H9 (cell line): ENCODE data around the gene FN1. TPM values are rescaled to one million over a fixed set of nuclear protein-coding genes. Genes with fewer than 3 reads are reported as not detected.
A peak's percentile ranks its signal among the peaks of the same experiment; 100 is the strongest.

Experiments used
- DNase-seq: peaks from one replicate; pipeline ENCODE4 v3.0.0-alpha.2; 2017
- H2AFZ ChIP-seq: one replicate; pipeline ENCODE4 v1.6.1; 2013; ENCODE audit warnings: mild to moderate bottlenecking, low read length, control low read depth, moderate library complexity
- H2AK5ac ChIP-seq: 2 replicates; pipeline ENCODE4 v1.6.1; 2013; ENCODE audit warnings: low read length, control low read depth, mixed read lengths; ENCODE audit not compliant: insufficient read length
- H2BK120ac ChIP-seq: one replicate; pipeline ENCODE4 v1.6.1; 2013; ENCODE audit warnings: low read depth, mild to moderate bottlenecking, low read length, control low read depth, inconsistent platforms; ENCODE audit not compliant: poor library complexity, severe bottlenecking
- H2BK12ac ChIP-seq: 2 replicates; pipeline ENCODE4 v1.6.1; 2013; ENCODE audit warnings: low read length, control low read depth, mixed read lengths, low read depth; ENCODE audit not compliant: insufficient read length
- H2BK15ac ChIP-seq: 2 replicates; pipeline ENCODE4 v1.6.1; 2013; ENCODE audit warnings: low read depth, low read length, control low read depth
- H2BK20ac ChIP-seq: one replicate; pipeline ENCODE4 v1.6.1; 2013; ENCODE audit warnings: low read depth, mild to moderate bottlenecking, low read length, control low read depth, inconsistent platforms; ENCODE audit not compliant: poor library complexity, severe bottlenecking
- H2BK5ac ChIP-seq: 2 replicates; pipeline ENCODE4 v1.6.1; 2013; ENCODE audit warnings: low read length, control low read depth, mixed read lengths; ENCODE audit not compliant: insufficient read length
- H3K14ac ChIP-seq: 2 replicates; pipeline ENCODE4 v1.6.1; 2013; ENCODE audit warnings: low read length, control low read depth; ENCODE audit not compliant: insufficient read depth
- H3K18ac ChIP-seq: 2 replicates; pipeline ENCODE4 v1.6.1; 2013; ENCODE audit warnings: low read depth, mild to moderate bottlenecking, mixed read lengths, low read length, control low read depth; ENCODE audit not compliant: insufficient read length
- H3K23ac ChIP-seq: 2 replicates; pipeline ENCODE4 v1.6.1; 2013; ENCODE audit warnings: low read length, control low read depth, mixed read lengths, low read depth; ENCODE audit not compliant: insufficient read length
- H3K23me2 ChIP-seq: 2 replicates; pipeline ENCODE4 v1.6.1; 2013; ENCODE audit warnings: low read depth, mild to moderate bottlenecking, mixed read lengths, low read length, control low read depth; ENCODE audit not compliant: insufficient read length, poor library complexity, severe bottlenecking
- H3K27ac ChIP-seq: 2 replicates; pipeline ENCODE4 v1.5.1; 2013; ENCODE audit warnings: low read length, control low read depth, mixed read lengths, low read depth; ENCODE audit not compliant: insufficient read length
- H3K27me3 ChIP-seq: 2 replicates; pipeline ENCODE4 v1.6.1; 2013; ENCODE audit warnings: low read length, control low read depth, inconsistent platforms; ENCODE audit not compliant: insufficient read depth
- H3K4ac ChIP-seq: 2 replicates; pipeline ENCODE4 v1.6.1; 2013; ENCODE audit warnings: low read depth, mild to moderate bottlenecking, control low read depth, inconsistent platforms, low read length, moderate library complexity
- H3K4me1 ChIP-seq: 2 replicates; pipeline ENCODE4 v1.6.1; 2013; ENCODE audit warnings: low read length, control low read depth, inconsistent platforms; ENCODE audit not compliant: insufficient read depth
- H3K4me2 ChIP-seq: 2 replicates; pipeline ENCODE4 v1.6.1; 2013; ENCODE audit warnings: low read length, control low read depth, mixed read lengths; ENCODE audit not compliant: insufficient read length, insufficient read depth
- H3K56ac ChIP-seq: 2 replicates; pipeline ENCODE4 v1.6.1; 2013; ENCODE audit warnings: low read depth, mild to moderate bottlenecking, mixed read lengths, low read length, control low read depth; ENCODE audit not compliant: insufficient read length
- H3K79me1 ChIP-seq: 2 replicates; pipeline ENCODE4 v1.6.1; 2013; ENCODE audit warnings: low read depth, mild to moderate bottlenecking, moderate library complexity, low read length, control low read depth, inconsistent platforms; ENCODE audit not compliant: insufficient read depth, poor library complexity, severe bottlenecking
- H3K79me2 ChIP-seq: 2 replicates; pipeline ENCODE4 v1.6.1; 2013; ENCODE audit warnings: low read length, control low read depth, inconsistent platforms; ENCODE audit not compliant: insufficient read depth
- H3K9ac ChIP-seq: 2 replicates; pipeline ENCODE4 v1.6.1; 2013; ENCODE audit warnings: low read length, control low read depth, mixed read lengths; ENCODE audit not compliant: insufficient read length; ENCODE audit errors: extremely low read depth
- H3K9me3 ChIP-seq: one replicate; pipeline ENCODE4 v1.6.1; 2013; ENCODE audit warnings: low read depth, low read length, inconsistent platforms; ENCODE audit not compliant: control insufficient read depth
- H3T11ph ChIP-seq: one replicate; pipeline ENCODE4 v1.6.1; 2013; ENCODE audit warnings: mild to moderate bottlenecking, low read length, control low read depth, inconsistent platforms
- H4K20me1 ChIP-seq: one replicate; pipeline ENCODE4 v1.6.1; 2013; ENCODE audit not compliant: control insufficient read depth, insufficient read length, insufficient read depth
- H4K5ac ChIP-seq: 2 replicates; pipeline ENCODE4 v1.6.1; 2013; ENCODE audit warnings: low read depth, mild to moderate bottlenecking, mixed read lengths, low read length, control low read depth; ENCODE audit not compliant: insufficient read length
- H4K8ac ChIP-seq: replicated peaks from 2 replicates; pipeline ENCODE4 v1.6.1; 2013; ENCODE audit warnings: low read length, control low read depth, mixed read lengths, low read depth; ENCODE audit not compliant: insufficient read length
- H4K91ac ChIP-seq: 2 replicates; pipeline ENCODE4 v1.6.1; 2013; ENCODE audit warnings: low read depth, mild to moderate bottlenecking, moderate library complexity, mixed read lengths, low read length, control low read depth; ENCODE audit not compliant: insufficient read length
- H3K27ac Mint-ChIP-seq, 3 experiments: 2 replicates in 2 of 3; 3 replicates in 1 of 3; pipeline ENCODE4 v1.8.0; 2020 to 2021; ENCODE audit warnings: mixed read lengths in 3 of 3, mild to moderate bottlenecking in 1 of 3, moderate library complexity in 1 of 3
- H3K27me3 Mint-ChIP-seq: 2 replicates; pipeline ENCODE4 v1.8.0; 2021; ENCODE audit warnings: low read depth, mild to moderate bottlenecking, moderate library complexity, mixed read lengths
- H3K36me3 Mint-ChIP-seq, 3 experiments: 2 replicates in 2 of 3; 3 replicates in 1 of 3; pipeline ENCODE4 v1.8.0; 2020 to 2021; ENCODE audit warnings: low read depth in 3 of 3, mixed read lengths in 3 of 3; ENCODE audit not compliant: insufficient read depth in 1 of 3
- H3K4me1 Mint-ChIP-seq, 2 experiments: 2 replicates each; pipeline ENCODE4 v1.8.0; 2020; ENCODE audit warnings: mixed read lengths in 2 of 2
- H3K4me3 Mint-ChIP-seq, 2 experiments: 2 replicates in 1 of 2; 3 replicates in 1 of 2; pipeline ENCODE4 v1.8.0; 2020 to 2021; ENCODE audit warnings: mild to moderate bottlenecking in 2 of 2, mixed read lengths in 2 of 2, moderate library complexity in 1 of 2
- H3K9me3 Mint-ChIP-seq, 2 experiments: 2 replicates in 1 of 2; 3 replicates in 1 of 2; pipeline ENCODE4 v1.8.0; 2020; ENCODE audit warnings: mild to moderate bottlenecking in 2 of 2, mixed read lengths in 2 of 2, moderate library complexity in 1 of 2
- WGBS: extraction: QIAGEN DNeasy Blood & Tissue Kit; methylation state at CpG from one replicate; pipeline ENCODE4 v1.1.7; 2013; ENCODE audit warnings: missing lambda C conversion rate, low lambda C conversion rate, mixed read lengths; ENCODE audit not compliant: insufficient read length; ENCODE audit errors: extremely low coverage; 5-methylcytosine and 5-hydroxymethylcytosine counted together
- total RNA-seq: library from RNA; stranded (reverse); gene quantifications from 2 replicates; pipeline ENCODE4 v1.2.1, GENCODE V29; 2021
- TF ChIP-seq, protein P1 (sequence below): fragments of 200-600 bp; sonication (generic); conservative IDR thresholded peaks from 3 replicates; pipeline ENCODE4 v1.8.0; 2021; ENCODE audit warnings: antibody characterized with exemption, mild to moderate bottlenecking

The FN1 gene
- total RNA-seq, 1 experiment from 2014 or later = 56.0 TPM

DNA sequence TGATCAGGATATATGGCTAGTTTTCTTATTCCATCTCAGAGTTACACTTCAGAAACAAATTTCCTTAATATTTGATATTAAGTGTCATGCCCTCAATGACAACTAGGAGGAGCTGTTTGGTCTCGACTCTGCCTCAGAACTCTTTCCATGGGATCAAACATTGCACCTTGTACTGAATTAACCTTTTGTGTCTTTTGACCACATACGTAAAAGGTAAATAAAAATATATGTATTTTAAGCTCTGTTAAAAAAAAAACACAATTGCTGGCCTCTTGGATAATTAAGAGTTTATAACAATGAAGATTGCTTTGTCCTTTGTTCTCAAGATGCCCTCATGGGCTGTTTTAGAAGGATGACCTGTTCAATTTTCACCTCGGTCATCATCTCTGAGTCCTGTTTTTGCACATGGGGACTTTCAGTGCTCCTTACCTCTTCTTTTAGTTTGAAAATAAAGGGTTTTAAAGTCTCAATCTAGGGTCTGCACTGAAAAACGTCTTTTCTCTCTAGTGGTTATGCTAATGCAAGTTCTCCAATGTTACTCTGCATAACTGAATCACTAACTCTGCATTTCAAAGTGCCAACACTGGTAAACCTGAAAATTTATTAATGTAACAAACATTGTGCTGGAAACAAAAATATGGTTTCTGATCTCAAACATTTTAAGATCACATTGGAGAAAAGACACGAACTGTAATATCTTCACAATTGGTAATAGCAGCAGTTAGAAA is 18.8 kb upstream of the FN1 start:
- Mint-ChIP-seq H3K36me3 (no peaks in the 10 kb centered on the region), H3K4me1 (peaks cover 5 to 10% of the 10 kb centered on the region in 2 experiments; a peak in 2 of 4 replicates), H3K4me3 (no peak overlapping the region), H3K27ac (no peak overlapping the region), H3K27me3 (no peaks in the 10 kb centered on the region), H3K9me3 (peaks cover 0 to 2% of the 10 kb centered on the region in 2 experiments; a peak in 1 of 5 replicates)
- Histone ChIP-seq H3K9me3 (no peaks in the 10 kb centered on the region), H2BK12ac (no peak overlapping the region), H3K79me2 (no peaks in the 10 kb centered on the region), H3K4me2 (no peak overlapping the region), H3K56ac (no peak overlapping the region), H3K4me1 (no peaks in the 10 kb centered on the region), H4K8ac (no peak overlapping the region), H4K5ac (no peak overlapping the region), H4K20me1 (no peaks in the 10 kb centered on the region), H2BK120ac (no peak overlapping the region), H3K27ac (no peak overlapping the region), H4K91ac (no peak overlapping the region), H3K79me1 (no peaks in the 10 kb centered on the region), H2BK20ac (no peak overlapping the region), H3K18ac (no peak overlapping the region), H3T11ph (no peak overlapping the region), H2BK15ac (no peak overlapping the region), H3K23me2 (no peaks in the 10 kb centered on the region), H2AFZ (no peak overlapping the region), H2AK5ac (no peak overlapping the region), H3K27me3 (no peaks in the 10 kb centered on the region), H3K14ac (no peak overlapping the region), H3K23ac (no peak overlapping the region), H3K9ac (no peak overlapping the region), H2BK5ac (no peak overlapping the region), H3K4ac (no peak overlapping the region)
- no peak for DNase-seq
- TF ChIP-seq, protein P1, sequence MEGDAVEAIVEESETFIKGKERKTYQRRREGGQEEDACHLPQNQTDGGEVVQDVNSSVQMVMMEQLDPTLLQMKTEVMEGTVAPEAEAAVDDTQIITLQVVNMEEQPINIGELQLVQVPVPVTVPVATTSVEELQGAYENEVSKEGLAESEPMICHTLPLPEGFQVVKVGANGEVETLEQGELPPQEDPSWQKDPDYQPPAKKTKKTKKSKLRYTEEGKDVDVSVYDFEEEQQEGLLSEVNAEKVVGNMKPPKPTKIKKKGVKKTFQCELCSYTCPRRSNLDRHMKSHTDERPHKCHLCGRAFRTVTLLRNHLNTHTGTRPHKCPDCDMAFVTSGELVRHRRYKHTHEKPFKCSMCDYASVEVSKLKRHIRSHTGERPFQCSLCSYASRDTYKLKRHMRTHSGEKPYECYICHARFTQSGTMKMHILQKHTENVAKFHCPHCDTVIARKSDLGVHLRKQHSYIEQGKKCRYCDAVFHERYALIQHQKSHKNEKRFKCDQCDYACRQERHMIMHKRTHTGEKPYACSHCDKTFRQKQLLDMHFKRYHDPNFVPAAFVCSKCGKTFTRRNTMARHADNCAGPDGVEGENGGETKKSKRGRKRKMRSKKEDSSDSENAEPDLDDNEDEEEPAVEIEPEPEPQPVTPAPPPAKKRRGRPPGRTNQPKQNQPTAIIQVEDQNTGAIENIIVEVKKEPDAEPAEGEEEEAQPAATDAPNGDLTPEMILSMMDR = peak; percentile 88
- no CpG with 5 or more reads among the region's 5 CpGs for WGBS
